ENCODE measurements around the gene POMT2. TPM values are rescaled to one million over a fixed set of nuclear protein-coding genes. Genes with fewer than 3 reads are reported as not detected.

The POMT2 gene
- total RNA-seq (10 to 100 TPM; 14.0 to 48.8 (median 40.0) TPM), polyA plus RNA-seq (10 to 100 TPM; 49.2 to 52.3 (median 51.0) TPM)
- long read RNA-seq, donor 1, full-length matches to known transcripts = 3 of 187 reads
- long read RNA-seq, donor 1, partial matches to known transcripts = 184 of 187 reads
- long read RNA-seq, donor 1, other reads (novel, unspliced or antisense) = 0 of 187 reads
- long read RNA-seq, donor 2, full-length matches to known transcripts = 7 of 12 reads
- long read RNA-seq, donor 2, partial matches to known transcripts = 5 of 12 reads
- long read RNA-seq, donor 2, other reads (novel, unspliced or antisense) = 0 of 12 reads
- long read RNA-seq, donor 3, full-length matches to known transcripts = 4 of 4 reads
- long read RNA-seq, donor 3, partial matches to known transcripts = 0 of 4 reads
- long read RNA-seq, donor 3, other reads (novel, unspliced or antisense) = 0 of 4 reads
- long read RNA-seq, donor 4, full-length matches to known transcripts = 2 of 7 reads
- long read RNA-seq, donor 4, partial matches to known transcripts = 1 of 7 reads
- long read RNA-seq, donor 4, other reads (novel, unspliced or antisense) = 4 of 7 reads
- long read RNA-seq, donor 5, full-length matches to known transcripts = 19 of 30 reads
- long read RNA-seq, donor 5, partial matches to known transcripts = 5 of 30 reads
- long read RNA-seq, donor 5, other reads (novel, unspliced or antisense) = 6 of 30 reads
- long read RNA-seq, donor 6 = 0 reads
- long read RNA-seq, donor 7 = 0 reads
- long read RNA-seq, donor 8, full-length matches to known transcripts = 7 of 12 reads
- long read RNA-seq, donor 8, partial matches to known transcripts = 0 of 12 reads
- long read RNA-seq, donor 8, other reads (novel, unspliced or antisense) = 5 of 12 reads
- long read RNA-seq, donor 9, full-length matches to known transcripts = 2 of 2 reads
- long read RNA-seq, donor 9, partial matches to known transcripts = 0 of 2 reads
- long read RNA-seq, donor 9, other reads (novel, unspliced or antisense) = 0 of 2 reads
- long read RNA-seq, donor 10, full-length matches to known transcripts = 2 of 2 reads
- long read RNA-seq, donor 10, partial matches to known transcripts = 0 of 2 reads
- long read RNA-seq, donor 10, other reads (novel, unspliced or antisense) = 0 of 2 reads

GRCh38 chr14:77320238-77320935 is at the start of gene POMT2:
Gene POMT2, minus strand, starts transcription at chr14:77320883. Its CDS starts 202 bp downstream, at chr14:77320681.
- WGBS, 4 donors = 0 to 1% (median 0%) methylated on average over 12 to 69 of the region's 69 CpGs
- H3K27me3 ChIP-seq = no peaks in the 10 kb centered on the region
- peak within 1 kb of the TSS; percentile 72 to 95 (median 86) for H3K4me3 ChIP-seq
- intact Hi-C loops (cut with DNase I) = loop anchor here in 1 of 2 donors (10.0 kb wide), 1 partner anchor 54 kb away; the partner anchor contains the start of genes SAMD15 and TMED8
- TF ChIP-seq CTCF (IDR thresholded peaks at IDR 0.05) (peak in 5 of 6 experiments; percentile 31 to 74 (median 53)), POLR2A (IDR thresholded peaks at IDR 0.05) (peak; percentile 72 to 81)
- H3K27ac ChIP-seq = peak within 1 kb of the TSS; percentile 96 to 99 (median 99)
- H3K36me3 ChIP-seq (replicated peaks in 1 of 2) = no peaks in the 10 kb centered on the region
- peaks cover 12 to 40% of the 10 kb centered on the region in 2 donors for H3K4me1 ChIP-seq (replicated peaks in 1 of 2)
- H3K9me3 ChIP-seq (replicated peaks in 1 of 3) = no peaks in the 10 kb centered on the region
- peak; percentile 95 to 98 (median 96) for DNase-seq

GRCh38 chr14:77369285-77369684 is 48.6 kb upstream of the POMT2 start:
- Histone ChIP-seq H3K36me3 (replicated peaks in 1 of 2) (no peaks in the 10 kb centered on the region), H3K4me1 (replicated peaks in 1 of 2) (peaks cover 9 to 17% of the 10 kb centered on the region in 2 donors), H3K27me3 (no peaks in the 10 kb centered on the region), H3K4me3 (no peak overlapping the region), H3K9me3 (replicated peaks in 1 of 3) (no peaks in the 10 kb centered on the region), H3K27ac (no peak overlapping the region)
- no peak for TF ChIP-seq POLR2A (IDR thresholded peaks at IDR 0.05)
- TF ChIP-seq CTCF (IDR thresholded peaks at IDR 0.05) = no peak
- peak in 1 of 7 donors; percentile 14 for DNase-seq
- 6 to 31% (median 21%) methylated on average over 1 of the region's 1 CpG for WGBS, 4 donors
- intact Hi-C loops (cut with DNase I) = no loop called here

GRCh38 chr14:77364146-77364545 is 43.5 kb upstream of the POMT2 start:
- Histone ChIP-seq H3K27me3 (no peaks in the 10 kb centered on the region), H3K4me3 (no peak overlapping the region), H3K9me3 (replicated peaks in 1 of 3) (no peaks in the 10 kb centered on the region), H3K36me3 (replicated peaks in 1 of 2) (no peaks in the 10 kb centered on the region), H3K4me1 (replicated peaks in 1 of 2) (peaks cover 0 to 3% of the 10 kb centered on the region in 2 donors), H3K27ac (no peak overlapping the region)
- 69 to 74% (median 72%) methylated on average over 3 of the region's 3 CpGs for WGBS, 4 donors
- intact Hi-C loops (cut with DNase I) = no loop called here
- peak in 2 of 7 donors; percentile 10 to 16 for DNase-seq
- no peak for TF ChIP-seq CTCF (IDR thresholded peaks at IDR 0.05)
- TF ChIP-seq POLR2A (IDR thresholded peaks at IDR 0.05) = no peak
